IMR-90 (cell line): Measurements from ENCODE around the gene SEBOX. TPM values are rescaled to one million over a fixed set of nuclear protein-coding genes. Genes with fewer than 3 reads are reported as not detected.

ENCODE experiments used
- ATAC-seq: fragments of 200-7000 bp; cut with Tn5 transposase; 2 replicates; pipeline ENCODE4 v1.9.1; 2020; ENCODE audit warnings: low read depth, mild to moderate bottlenecking, moderate library complexity
- BruUV-seq: library from RNA; stranded (reverse); fragments of 400-500 nt; replicated peaks from 2 replicates; lab custom pipeline; 2021; lab: Mats Ljungman, UMichigan
- CTCF ChIA-PET: fragments of 300-600 bp; formaldehyde crosslinking; extraction: SDS; loops from one replicate; lab custom pipeline; 2021; ENCODE audit warnings: antibody characterized with exemption; lab: Yijun Ruan, JAX
- POLR2A ChIA-PET: fragments of 300-600 bp; sonication (Branson Sonifier 250); formaldehyde crosslinking; loops from one replicate; lab custom pipeline; 2022; ENCODE audit warnings: antibody characterized with exemption; ENCODE audit not compliant: unreplicated experiment; lab: Charles Lee
- DNase-seq: peaks from one replicate; pipeline ENCODE4 v3.0.0; 2013
- H2AFZ ChIP-seq: replicated peaks from 2 replicates; pipeline ENCODE3; 2013; ENCODE audit warnings: low read length, mild to moderate bottlenecking; ENCODE audit not compliant: poor library complexity
- H2AK5ac ChIP-seq: 2 replicates; pipeline ENCODE4 v1.6.1; 2013; ENCODE audit warnings: low read depth, low read length, inconsistent platforms
- H2AK9ac ChIP-seq: replicated peaks from 2 replicates; pipeline ENCODE3; 2013; ENCODE audit warnings: mild to moderate bottlenecking, low read depth, low read length, moderate library complexity; ENCODE audit not compliant: poor library complexity
- H2BK120ac ChIP-seq: 2 replicates; pipeline ENCODE4 v1.6.1; 2013; ENCODE audit warnings: low read depth, low read length, inconsistent platforms
- H2BK15ac ChIP-seq: 3 replicates; pipeline ENCODE4 v1.6.1; 2013; ENCODE audit warnings: low read depth, low read length, inconsistent platforms
- H2BK20ac ChIP-seq: 2 replicates; pipeline ENCODE4 v1.6.1; 2013; ENCODE audit warnings: low read depth, mild to moderate bottlenecking, inconsistent platforms, low read length, moderate library complexity
- H2BK5ac ChIP-seq: 2 replicates; pipeline ENCODE4 v1.6.1; 2013; ENCODE audit warnings: mild to moderate bottlenecking, low read depth, low read length, inconsistent platforms; ENCODE audit not compliant: poor library complexity, severe bottlenecking
- H3K14ac ChIP-seq: replicated peaks from 2 replicates; pipeline ENCODE4 v1.6.1; 2013; ENCODE audit warnings: low read depth, low read length, inconsistent platforms
- H3K18ac ChIP-seq: 2 replicates; pipeline ENCODE4 v1.6.1; 2013; ENCODE audit warnings: low read depth, low read length, control low read depth
- H3K23ac ChIP-seq: 2 replicates; pipeline ENCODE4 v1.6.1; 2013; ENCODE audit warnings: low read depth, low read length, inconsistent platforms
- H3K27ac ChIP-seq: 2 replicates; pipeline ENCODE4 v1.5.1; 2013; ENCODE audit warnings: mild to moderate bottlenecking, control low read depth, low read length; ENCODE audit not compliant: insufficient read depth
- H3K27me3 ChIP-seq: 2 replicates; pipeline ENCODE4 v1.6.1; 2013; ENCODE audit warnings: low read length; ENCODE audit not compliant: control insufficient read depth, insufficient read depth
- H3K36me3 ChIP-seq: 2 replicates; pipeline ENCODE4 v1.6.1; 2013; ENCODE audit warnings: low read length, mixed read lengths; ENCODE audit not compliant: control insufficient read depth, insufficient read depth
- H3K4ac ChIP-seq: 2 replicates; pipeline ENCODE4 v1.6.1; 2013; ENCODE audit warnings: low read depth, low read length, inconsistent platforms
- H3K4me1 ChIP-seq: 2 replicates; pipeline ENCODE4 v1.6.1; 2013; ENCODE audit warnings: low read length, mixed read lengths; ENCODE audit not compliant: control insufficient read depth, insufficient read depth
- H3K4me2 ChIP-seq: 2 replicates; pipeline ENCODE4 v1.6.1; 2013; ENCODE audit warnings: low read depth, mild to moderate bottlenecking, control low read depth, low read length, moderate library complexity
- H3K4me3 ChIP-seq: 2 replicates; pipeline ENCODE4 v1.5.1; 2013; ENCODE audit warnings: low read depth, mild to moderate bottlenecking, control low read depth, low read length, moderate library complexity; ENCODE audit not compliant: insufficient read depth
- H3K56ac ChIP-seq: 2 replicates; pipeline ENCODE4 v1.6.1; 2013; ENCODE audit warnings: low read length, inconsistent platforms; ENCODE audit not compliant: insufficient read depth; ENCODE audit errors: extremely low read depth
- H3K79me1 ChIP-seq, 2 experiments: 2 replicates each; pipeline ENCODE4 v1.6.1; 2013; ENCODE audit warnings: low read length in 2 of 2, inconsistent platforms in 1 of 2, low read depth in 1 of 2
- H3K9ac ChIP-seq: 2 replicates; pipeline ENCODE4 v1.6.1; 2013; ENCODE audit warnings: low read depth, low read length, control low read depth
- H3K9me1 ChIP-seq: 2 replicates; pipeline ENCODE4 v1.6.1; 2013; ENCODE audit warnings: low read length, inconsistent platforms; ENCODE audit not compliant: insufficient read depth
- H3K9me3 ChIP-seq: 2 replicates; pipeline ENCODE4 v1.6.1; 2013; ENCODE audit warnings: low read length; ENCODE audit not compliant: control insufficient read depth, insufficient read depth
- H4K20me1 ChIP-seq: 2 replicates; pipeline ENCODE4 v1.6.1; 2013; ENCODE audit warnings: low read length, inconsistent platforms; ENCODE audit not compliant: insufficient read depth
- H4K5ac ChIP-seq: 2 replicates; pipeline ENCODE4 v1.6.1; 2013; ENCODE audit warnings: mild to moderate bottlenecking, low read depth, low read length, control low read depth
- H4K8ac ChIP-seq, 2 experiments: 2 replicates each; pipeline ENCODE4 v1.6.1; 2013; ENCODE audit warnings: low read depth in 2 of 2, low read length in 2 of 2, control low read depth in 1 of 2, inconsistent platforms in 1 of 2
- H4K91ac ChIP-seq: 2 replicates; pipeline ENCODE4 v1.6.1; 2013; ENCODE audit warnings: low read depth, low read length, inconsistent platforms; ENCODE audit not compliant: insufficient read depth
- BHLHE40 ChIP-seq: fragments of 150-350 bp; IDR thresholded peaks from 2 replicates; pipeline ENCODE4 v1.6.1; 2016; ENCODE audit warnings: mild to moderate bottlenecking, low read depth, low read length
- CEBPB ChIP-seq: IDR thresholded peaks from 2 replicates; pipeline ENCODE4 v1.6.1; 2012; ENCODE audit warnings: low read depth, low read length, improper control_type of control experiment
- MAZ ChIP-seq: IDR thresholded peaks from 2 replicates; pipeline ENCODE4 v1.6.1; 2012; ENCODE audit warnings: low read depth, mild to moderate bottlenecking, low read length, improper control_type of control experiment, moderate library complexity, borderline replicate concordance
- POLR2A ChIP-seq: IDR thresholded peaks from 2 replicates; pipeline ENCODE4 v1.6.1; 2012; ENCODE audit warnings: mild to moderate bottlenecking, low read depth, low read length
- SMC3 ChIP-seq: fragments of 150-350 bp; IDR thresholded peaks from 2 replicates; pipeline ENCODE4 v1.6.1; 2016; ENCODE audit warnings: low read depth, mild to moderate bottlenecking, antibody characterized with exemption, low read length, moderate library complexity
- WGBS, 2 experiments: methylation state at CpG; one replicate each; pipeline versions ENCODE4 v1.1.5 to v1.1.7; 2013; ENCODE audit warnings: missing lambda C conversion rate in 2 of 2; ENCODE audit not compliant: insufficient read length in 1 of 2; ENCODE audit errors: extremely low coverage in 2 of 2; 5-methylcytosine and 5-hydroxymethylcytosine counted together
- dilution Hi-C: fragments of 300-500 bp; cut with HindIII; formaldehyde crosslinking; loops from one replicate; pipeline ENCODE4 v1.14.3; 2018; ENCODE audit warnings: low sequenced_read_pairs; ENCODE audit not compliant: unreplicated experiment
- in situ Hi-C: fragments of 300-500 bp; cut with MboI; formaldehyde crosslinking; loops from 3 replicates; pipeline ENCODE4 v1.14.3; 2019; ENCODE audit warnings: low sequenced_read_pairs, inconsistent platforms, mixed read lengths
- intact Hi-C: fragments of 100-400 bp; cut with micrococcal nuclease; formaldehyde crosslinking; loops from 2 replicates; pipeline ENCODE4 v1.10.0; 2022
- polyA plus RNA-seq, 3 experiments: library from polyadenylated mRNA; depleted of rRNA; stranded (reverse); fragments of >200 nt; gene quantifications; 2 replicates each; pipeline ENCODE4 v1.2.3, GENCODE V29; 2012; ENCODE audit warnings: low replicate concordance in 1 of 3
- total RNA-seq: library from RNA; depleted of rRNA; stranded (reverse); fragments of >200 nt; gene quantifications from 2 replicates; pipeline ENCODE4 v1.2.3, GENCODE V29; 2012

The SEBOX gene
- total and polyA plus RNA-seq, 2 of the 4 experiments (the other 2 are of a cell fraction) = not detected

DNA sequence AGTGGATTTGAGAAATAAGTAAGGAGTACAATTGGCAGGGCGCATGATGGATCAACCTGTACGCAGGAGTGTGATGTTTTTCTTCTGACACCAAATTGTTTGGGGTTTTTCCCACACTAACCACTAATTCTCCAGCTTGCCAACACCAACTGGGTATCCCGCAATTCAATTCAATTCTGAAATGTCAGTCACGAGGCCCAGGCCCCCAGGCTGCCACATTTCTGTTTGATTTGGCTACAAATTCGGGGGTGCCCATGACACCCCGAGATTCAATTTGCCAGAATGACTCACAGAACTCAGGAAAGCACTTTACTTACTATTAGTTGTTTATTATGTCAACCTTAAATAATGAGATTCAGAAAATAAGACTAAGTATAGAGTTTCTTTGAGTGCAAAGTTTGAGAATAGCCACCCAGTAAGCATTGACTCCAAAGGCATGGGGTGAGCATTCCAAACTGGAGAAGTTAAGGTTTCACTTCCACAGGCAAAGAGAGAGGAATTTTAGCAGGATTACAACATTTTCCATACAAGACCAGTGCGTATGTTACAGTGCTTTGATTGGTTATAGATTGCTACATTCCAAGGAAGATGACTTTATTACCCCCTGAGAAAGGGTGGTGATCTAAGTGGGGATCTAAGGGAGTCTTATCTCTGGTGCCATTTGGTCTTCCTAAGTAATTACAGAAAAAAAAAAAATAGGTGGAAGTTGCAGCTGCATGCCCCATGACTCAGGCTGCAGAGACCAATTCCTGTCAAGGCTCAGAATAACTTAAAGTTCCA, 29.5 kb upstream of the SEBOX start:
- no peak for TF ChIP-seq SMC3
- TF ChIP-seq POLR2A = no peak
- TF ChIP-seq BHLHE40 = no peak
- TF ChIP-seq CEBPB = peak; percentile 62; the same call in 1 of the 2 replicates
- no peak for TF ChIP-seq MAZ
- Histone ChIP-seq H4K91ac (no peak overlapping the region), H3K4me1 (peaks cover 9% of the 10 kb centered on the region), H2AK9ac (no peak overlapping the region), H3K14ac (no peak overlapping the region), H3K4me3 (no peak overlapping the region), H2AK5ac (no peak overlapping the region), H4K5ac (no peak overlapping the region), H2BK120ac (no peak overlapping the region), H3K27ac (peak overlapping the region; percentile 20; the same call in 1 of the 2 replicates), H3K79me1 (no peaks in the 10 kb centered on the region), H2BK5ac (no peak overlapping the region), H2BK15ac (no peak overlapping the region), H2AFZ (no peak overlapping the region), H2BK20ac (no peak overlapping the region), H3K27me3 (no peaks in the 10 kb centered on the region), H3K23ac (no peak overlapping the region), H3K9me1 (peaks cover 18% of the 10 kb centered on the region; the same call in 1 of the 2 replicates), H3K18ac (no peak overlapping the region), H3K9me3 (no peaks in the 10 kb centered on the region), H3K56ac (no peak overlapping the region), H4K8ac (no peak overlapping the region), H3K4ac (no peak overlapping the region), H3K36me3 (peaks cover 38% of the 10 kb centered on the region), H3K4me2 (no peak overlapping the region), H3K9ac (no peak overlapping the region), H4K20me1 (no peaks in the 10 kb centered on the region)
- no CpG with 5 or more reads among the region's 7 CpGs for WGBS, 2 experiments
- intact Hi-C loops = no loop called here
- dilution Hi-C loops = no loop called here
- CTCF ChIA-PET = interaction anchor here (1.1 kb wide), 1 partner anchor 22 kb away, joined by 6 read pairs; no protein-coding TSS in a partner anchor
- BruUV-seq = no TSS peak
- in situ Hi-C loops = no loop called here
- POLR2A ChIA-PET = no interaction called here
- ATAC-seq (peak; percentile 84), DNase-seq (peak; percentile 64)
